ENCODE measurements around the gene TAF1A. TPM values are rescaled to one million over a fixed set of nuclear protein-coding genes. Genes with fewer than 3 reads are reported as not detected.

Gene TAF1A
- total RNA-seq, 2 experiments from 2014 or later, result 10.5 to 11.8 TPM

Other genes with a start within 250 kb of the TAF1A start
- gene HHIPL2, start 41.8 kb downstream of the TAF1A start, total RNA-seq, result under 1 TPM; 0.12 to 0.53 TPM
- 10 to 100 TPM; 50.0 to 51.8 TPM for gene MIA3, start 28.2 kb upstream of the TAF1A start, total RNA-seq
- gene AIDA, start 122.6 kb upstream of the TAF1A start, total RNA-seq, result 10 to 100 TPM; 47.6 to 47.8 TPM
- gene BROX, start 122.6 kb upstream of the TAF1A start, total RNA-seq, result 10 to 100 TPM; 35.0 to 40.9 TPM
- under 1 TPM in 1 of 2 experiments, not detected in 1; 0.19 TPM for gene FAM177B, start 147.3 kb upstream of the TAF1A start, total RNA-seq
- 1 to 10 TPM; 1.5 to 2.0 TPM for gene DISP1, start 225.1 kb upstream of the TAF1A start, total RNA-seq